Measurements from ENCODE around the gene KIRREL2. TPM values are rescaled to one million over a fixed set of nuclear protein-coding genes. Genes with fewer than 3 reads are reported as not detected.

KIRREL2 gene
- total RNA-seq, 1 experiment from 2014 or later = 3.1 TPM

- Histone ChIP-seq H3K23ac (ENCODE audit: insufficient read length, low read depth, low read length) (no peak overlapping the region), H4K91ac (ENCODE audit: insufficient read length, low read depth, low read length) (no peak overlapping the region), H3T11ph (ENCODE audit: low read length) (no peak overlapping the region), H3K14ac (ENCODE audit: insufficient read depth, low read length) (0 out of 2 replicates have a peak overlapping the region, but pooled peaks have one; percentile 19), H3K9ac (ENCODE audit: extremely low read depth, insufficient read length, low read length) (peak overlapping the region; percentile 0), H4K5ac (ENCODE audit: insufficient read length, low read depth, low read length) (no peak overlapping the region), H3K4me2 (ENCODE audit: insufficient read depth, insufficient read length, low read length) (peak overlapping the region; percentile 71), H2BK12ac (ENCODE audit: insufficient read length, low read depth, low read length) (no peak overlapping the region), H3K56ac (ENCODE audit: insufficient read length, low read depth, low read length) (no peak overlapping the region), H4K8ac (replicated peaks; ENCODE audit: insufficient read length, low read depth, low read length) (no peak overlapping the region), H3K27me3 (ENCODE audit: insufficient read depth, low read length) (peaks cover 4% of the 10 kb centered on the region; the same call in 1 of the 2 replicates), H2AK5ac (ENCODE audit: insufficient read length, low read length) (no peak overlapping the region), H3K4me1 (ENCODE audit: insufficient read depth, low read length) (no peaks in the 10 kb centered on the region), H3K79me1 (ENCODE audit: insufficient read depth, low read depth, low read length, poor library complexity, severe bottlenecking) (no peaks in the 10 kb centered on the region), H2BK20ac (ENCODE audit: low read depth, low read length, poor library complexity, severe bottlenecking) (no peak overlapping the region), H3K27ac (ENCODE audit: insufficient read length, low read depth, low read length) (no peak overlapping the region), H4K20me1 (ENCODE audit: control insufficient read depth, insufficient read depth, insufficient read length) (peaks cover 3% of the 10 kb centered on the region), H3K18ac (ENCODE audit: insufficient read length, low read depth, low read length) (no peak overlapping the region), H2AFZ (ENCODE audit: low read length) (no peak overlapping the region), H2BK120ac (ENCODE audit: low read depth, low read length, poor library complexity, severe bottlenecking) (no peak overlapping the region), H2BK15ac (ENCODE audit: low read depth, low read length) (no peak overlapping the region), H3K23me2 (ENCODE audit: insufficient read length, low read depth, low read length, poor library complexity, severe bottlenecking) (peaks cover 10% of the 10 kb centered on the region), H2BK5ac (ENCODE audit: insufficient read length, low read length) (no peak overlapping the region), H3K9me3 (ENCODE audit: control insufficient read depth, low read depth, low read length) (no peaks in the 10 kb centered on the region), H3K79me2 (ENCODE audit: insufficient read depth, low read length) (no peaks in the 10 kb centered on the region), H3K4ac (ENCODE audit: low read depth, low read length) (no peak overlapping the region)
- Mint-ChIP-seq H3K4me3 (peak overlapping the region; percentile 62 to 81), H3K27ac (no peak overlapping the region), H3K9me3 (no peaks in the 10 kb centered on the region; a peak in 1 of 5 replicates), H3K27me3 (ENCODE audit: low read depth) (peaks cover 92% of the 10 kb centered on the region), H3K4me1 (peaks cover 9 to 13% of the 10 kb centered on the region in 2 experiments), H3K36me3 (ENCODE audit: insufficient read depth in 1 of 3, low read depth in 3 of 3) (peaks cover 3 to 4% (median 4%) of the 10 kb centered on the region in 3 experiments; a peak in 3 of 7 replicates)
- no peak for TF ChIP-seq CTCF (conservative IDR thresholded peaks at IDR 0.05)
- no peak for DNase-seq
- WGBS (ENCODE audit: extremely low coverage, insufficient read length, low lambda C conversion rate) = no CpG with 5 or more reads among the region's 19 CpGs
Observed at GRCh38 chr19:35861640-35862160, 5.0 kb downstream of the KIRREL2 start.
